ENCODE results near the gene SRCAP.
A peak's percentile ranks its signal among the peaks of the same experiment; 100 is the strongest.
"Not testable (repeated sequence)": the region's sequence is repeated elsewhere in the genome, so short reads cannot be mapped to it uniquely, and the experiment has no call there.

SRCAP gene

GRCh38 chr16:30664616-30665109 is 34.3 kb upstream of the SRCAP start:
- DNase-seq (ENCODE audit: low read depth), result no peak

GRCh38 chr16:30665155-30665829 is 33.7 kb upstream of the SRCAP start:
- no peak for DNase-seq (ENCODE audit: low read depth)

DNA sequence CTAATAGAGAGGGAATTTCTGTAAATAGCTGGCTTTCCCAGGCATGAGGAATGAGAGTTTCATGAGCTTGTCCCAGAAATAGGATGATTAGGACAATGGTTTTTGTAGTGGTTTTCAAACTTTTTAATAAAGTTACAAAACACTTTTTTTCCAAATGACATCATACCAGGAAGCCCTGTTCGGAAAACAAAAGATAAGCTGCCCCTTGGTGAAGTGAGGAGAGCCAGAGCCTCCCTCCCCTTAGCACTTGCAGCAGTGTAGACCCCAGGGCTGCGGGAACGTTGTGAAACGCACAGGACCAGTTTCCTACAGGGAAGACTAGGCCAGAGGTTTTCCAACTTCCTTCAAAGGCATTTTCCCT is 33.2 kb upstream of the SRCAP start:
- DNase-seq (ENCODE audit: low read depth), result no peak

DNA sequence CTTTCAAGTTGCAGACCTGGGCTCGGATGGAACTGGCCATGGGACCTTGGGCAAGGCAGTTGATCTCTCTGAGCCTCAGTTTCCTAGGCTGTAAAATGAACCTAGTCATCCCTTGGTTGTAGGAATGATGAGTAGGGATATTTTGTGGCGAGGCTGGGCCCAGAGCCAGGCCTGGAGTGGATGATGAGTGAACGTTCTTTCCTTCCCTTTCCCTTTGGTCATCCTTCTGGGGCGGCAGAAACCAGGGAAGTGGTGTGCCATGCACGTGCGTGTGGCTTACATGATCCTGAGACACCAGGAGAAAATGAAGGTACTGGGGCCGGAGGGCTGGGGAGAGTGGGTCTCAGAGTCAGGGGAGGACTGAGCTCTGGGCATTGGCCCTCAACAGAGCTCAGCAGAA is 32.3 kb upstream of the SRCAP start:
- DNase-seq (ENCODE audit: low read depth), result no peak

- DNase-seq (ENCODE audit: low read depth), result no peak
Observed at GRCh38 chr16:30667361-30667905, 31.5 kb upstream of the SRCAP start.

DNA sequence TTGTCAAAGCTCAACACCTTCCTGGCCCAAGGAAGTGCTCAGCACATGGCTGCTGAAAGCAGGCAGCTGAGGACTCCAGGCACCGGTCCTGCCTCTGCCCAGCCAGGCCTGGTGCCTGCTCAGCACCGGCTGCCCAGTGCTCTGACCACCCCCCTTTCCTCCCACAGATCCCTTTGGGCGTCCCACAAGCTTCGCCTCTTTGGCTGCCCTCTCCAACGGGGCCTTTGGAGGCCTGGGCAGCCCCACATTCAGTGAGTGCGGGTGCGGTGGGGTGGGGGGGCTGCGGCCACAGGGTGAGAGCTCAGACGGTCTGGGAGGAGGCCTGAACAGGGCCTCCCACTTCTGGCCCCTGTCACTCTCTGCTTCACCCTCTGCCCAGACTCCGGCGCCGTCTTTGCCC is 30.6 kb upstream of the SRCAP start:
- no peak for DNase-seq (ENCODE audit: low read depth)

- DNase-seq (ENCODE audit: low read depth), result no peak
Observed at GRCh38 chr16:30669026-30669902, 29.7 kb upstream of the SRCAP start.

GRCh38 chr16:30669903-30670824 is 28.8 kb upstream of the SRCAP start:
- DNase-seq (ENCODE audit: low read depth), result no peak

DNA sequence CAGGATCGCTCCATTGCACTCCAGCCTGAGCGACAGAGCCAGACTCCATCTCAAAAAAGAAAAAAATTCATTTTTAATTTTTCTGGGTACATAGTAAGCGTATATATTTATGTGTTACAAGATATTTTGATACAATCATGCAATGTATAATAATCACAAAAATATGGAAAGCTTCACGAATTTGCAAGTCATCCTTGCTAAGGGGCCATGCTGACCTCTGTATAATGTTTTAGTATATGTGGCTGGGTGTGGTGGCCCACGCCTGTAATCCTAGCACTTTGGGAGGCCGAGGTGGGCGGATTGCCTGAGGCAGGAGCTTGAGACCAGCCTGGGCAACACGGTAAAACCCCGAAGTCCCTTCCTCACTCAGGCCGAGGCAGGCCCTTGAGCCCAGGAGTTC is 23.8 kb upstream of the SRCAP start:
- DNase-seq (ENCODE audit: low read depth), result no peak

- DNase-seq (ENCODE audit: low read depth), result no peak
Observed at GRCh38 chr16:30677931-30678585, 20.9 kb upstream of the SRCAP start.

- no peak for DNase-seq (ENCODE audit: low read depth)
Observed at GRCh38 chr16:30678586-30678970, 20.4 kb upstream of the SRCAP start.

GRCh38 chr16:30680326-30680725 is 18.6 kb upstream of the SRCAP start:
- DNase-seq (ENCODE audit: low read depth), result no peak

- DNase-seq (ENCODE audit: low read depth), result no peak
Observed at GRCh38 chr16:30688701-30689100, 10.3 kb upstream of the SRCAP start.

- no peak for DNase-seq (ENCODE audit: low read depth)
Observed at GRCh38 chr16:30691907-30692306, 7.1 kb upstream of the SRCAP start.

GRCh38 chr16:30692396-30693064 is 6.4 kb upstream of the SRCAP start:
- DNase-seq (ENCODE audit: low read depth), result no peak

- DNase-seq (ENCODE audit: low read depth), result no peak
Observed at GRCh38 chr16:30694926-30695693, 3.9 kb upstream of the SRCAP start.

- not testable (repeated sequence) for DNase-seq (ENCODE audit: low read depth)
Observed at GRCh38 chr16:30696646-30697045, 2.3 kb upstream of the SRCAP start.

- no peak for DNase-seq (ENCODE audit: low read depth)
Observed at GRCh38 chr16:30697264-30698138, 1.5 kb upstream of the SRCAP start.

- peak; percentile 98 for DNase-seq (ENCODE audit: low read depth)
Observed at GRCh38 chr16:30698139-30698815, 694 bp upstream of the SRCAP start.
